Hepatocyte (in vitro differentiated cells): ENCODE data around the gene UPF2. TPM values are rescaled to one million over a fixed set of nuclear protein-coding genes. Genes with fewer than 3 reads are reported as not detected.
A peak's percentile ranks its signal among the peaks of the same experiment; 100 is the strongest.

Source experiments
- DNase-seq: peaks from one replicate; pipeline ENCODE4 v3.0.0-alpha.2; 2016; ENCODE audit warnings: low spot score
- H2AFZ ChIP-seq: fragments of 200-600 bp; sonication (generic); 2 replicates; pipeline ENCODE4 v1.6.0; 2016; ENCODE audit warnings: antibody characterized with exemption, mild to moderate bottlenecking
- H3K27ac ChIP-seq: fragments of 200-600 bp; sonication (generic); 2 replicates; pipeline ENCODE4 v1.5.1; 2016; ENCODE audit warnings: mild to moderate bottlenecking
- H3K27me3 ChIP-seq: fragments of 200-600 bp; sonication (generic); 2 replicates; pipeline ENCODE4 v1.6.1; 2016
- H3K36me3 ChIP-seq: fragments of 200-600 bp; sonication (generic); replicated peaks from 2 replicates; pipeline ENCODE4 v1.5.1; 2016; ENCODE audit warnings: low read depth; ENCODE audit not compliant: insufficient read depth
- H3K4me1 ChIP-seq: fragments of 200-600 bp; sonication (generic); 2 replicates; pipeline ENCODE4 v1.5.1; 2016; ENCODE audit warnings: mild to moderate bottlenecking, moderate library complexity; ENCODE audit not compliant: insufficient read depth
- H3K4me2 ChIP-seq: fragments of 200-600 bp; sonication (generic); 2 replicates; pipeline ENCODE4 v1.6.0; 2016
- H3K4me3 ChIP-seq: fragments of 200-600 bp; sonication (generic); 2 replicates; pipeline ENCODE4 v1.5.1; 2016; ENCODE audit warnings: mild to moderate bottlenecking
- H3K79me2 ChIP-seq: fragments of 200-600 bp; sonication (generic); 2 replicates; pipeline ENCODE4 v1.6.0; 2017; ENCODE audit warnings: mild to moderate bottlenecking
- H3K9me2 ChIP-seq: fragments of 200-600 bp; sonication (generic); replicated peaks from 2 replicates; pipeline ENCODE4 v1.6.0; 2017; ENCODE audit warnings: mild to moderate bottlenecking; ENCODE audit not compliant: insufficient read depth
- H3K9me3 ChIP-seq: fragments of 200-600 bp; sonication (generic); 2 replicates; pipeline ENCODE4 v1.5.1; 2016; ENCODE audit warnings: low read depth, mild to moderate bottlenecking
- H4K20me1 ChIP-seq: fragments of 200-600 bp; sonication (generic); 2 replicates; pipeline ENCODE4 v1.6.0; 2016; ENCODE audit warnings: mild to moderate bottlenecking; ENCODE audit not compliant: insufficient read depth, poor library complexity, severe bottlenecking
- EZH2 ChIP-seq: fragments of 200-600 bp; sonication (generic); IDR thresholded peaks from 2 replicates; pipeline ENCODE4 v1.6.1; 2016; ENCODE audit warnings: antibody characterized with exemption, mild to moderate bottlenecking, borderline replicate concordance
- EZH2phosphoT487 ChIP-seq: fragments of 200-600 bp; sonication (generic); IDR thresholded peaks from one replicate; pipeline ENCODE4 v1.6.1; 2018; ENCODE audit warnings: antibody characterized with exemption, mild to moderate bottlenecking, low read depth, moderate library complexity; ENCODE audit not compliant: unreplicated experiment, severe bottlenecking
- WGBS: methylation state at CpG from one replicate; pipeline ENCODE4 v1.1.6; 2016; ENCODE audit warnings: low lambda C conversion rate; ENCODE audit errors: missing lambda C conversion rate; 5-methylcytosine and 5-hydroxymethylcytosine counted together
- polyA plus RNA-seq: library from polyadenylated mRNA; unstranded; fragments of >200 nt; fragmentation: Nextera tagmentation; extraction: Ambion mirVana; gene quantifications from 2 replicates; pipeline ENCODE4 v1.2.1, GENCODE V29; 2016
- total RNA-seq: library from RNA; depleted of rRNA; stranded (reverse); fragments of >200 nt; gene quantifications from 2 replicates; pipeline ENCODE4 v1.2.3, GENCODE V29; 2014
- TF ChIP-seq, protein P1 (sequence below): fragments of 200-600 bp; sonication (generic); IDR thresholded peaks from 2 replicates; pipeline ENCODE4 v1.5.1; 2016; ENCODE audit warnings: antibody characterized with exemption, mild to moderate bottlenecking; ENCODE audit not compliant: poor library complexity

UPF2 gene
- total and polyA plus RNA-seq, 2 experiments from 2014 or later: 12.3 to 14.5 TPM

- no peaks in the 10 kb centered on the region for H3K9me3 ChIP-seq
- H3K36me3 ChIP-seq: no peaks in the 10 kb centered on the region
- H3K79me2 ChIP-seq: peaks cover 70% of the 10 kb centered on the region
- H3K4me2 ChIP-seq: no peak overlapping the region
- no peaks in the 10 kb centered on the region for H4K20me1 ChIP-seq
- H2AFZ ChIP-seq: no peak overlapping the region
- no peaks in the 10 kb centered on the region for H3K9me2 ChIP-seq
- no peak for DNase-seq
- H3K4me1 ChIP-seq: no peaks in the 10 kb centered on the region
- no peak overlapping the region for H3K27ac ChIP-seq
- H3K27me3 ChIP-seq: no peaks in the 10 kb centered on the region
- WGBS: 82% methylated on average over 1 of the region's 1 CpG
- TF ChIP-seq EZH2phosphoT487: no peak
- TF ChIP-seq, protein P1, sequence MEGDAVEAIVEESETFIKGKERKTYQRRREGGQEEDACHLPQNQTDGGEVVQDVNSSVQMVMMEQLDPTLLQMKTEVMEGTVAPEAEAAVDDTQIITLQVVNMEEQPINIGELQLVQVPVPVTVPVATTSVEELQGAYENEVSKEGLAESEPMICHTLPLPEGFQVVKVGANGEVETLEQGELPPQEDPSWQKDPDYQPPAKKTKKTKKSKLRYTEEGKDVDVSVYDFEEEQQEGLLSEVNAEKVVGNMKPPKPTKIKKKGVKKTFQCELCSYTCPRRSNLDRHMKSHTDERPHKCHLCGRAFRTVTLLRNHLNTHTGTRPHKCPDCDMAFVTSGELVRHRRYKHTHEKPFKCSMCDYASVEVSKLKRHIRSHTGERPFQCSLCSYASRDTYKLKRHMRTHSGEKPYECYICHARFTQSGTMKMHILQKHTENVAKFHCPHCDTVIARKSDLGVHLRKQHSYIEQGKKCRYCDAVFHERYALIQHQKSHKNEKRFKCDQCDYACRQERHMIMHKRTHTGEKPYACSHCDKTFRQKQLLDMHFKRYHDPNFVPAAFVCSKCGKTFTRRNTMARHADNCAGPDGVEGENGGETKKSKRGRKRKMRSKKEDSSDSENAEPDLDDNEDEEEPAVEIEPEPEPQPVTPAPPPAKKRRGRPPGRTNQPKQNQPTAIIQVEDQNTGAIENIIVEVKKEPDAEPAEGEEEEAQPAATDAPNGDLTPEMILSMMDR: no peak
- TF ChIP-seq EZH2: no peak
- H3K4me3 ChIP-seq: no peak overlapping the region
Observed at GRCh38 chr10:12022580-12023257, 19.9 kb downstream of the UPF2 start.

GRCh38 chr10:12020574-12020973 lies 22.0 kb downstream of the UPF2 start:
- Histone ChIP-seq H2AFZ (no peak overlapping the region), H3K79me2 (peaks cover 60% of the 10 kb centered on the region), H3K4me3 (no peak overlapping the region), H4K20me1 (no peaks in the 10 kb centered on the region), H3K9me3 (no peaks in the 10 kb centered on the region), H3K4me2 (no peak overlapping the region), H3K9me2 (no peaks in the 10 kb centered on the region), H3K36me3 (no peaks in the 10 kb centered on the region), H3K27ac (no peak overlapping the region), H3K27me3 (no peaks in the 10 kb centered on the region), H3K4me1 (no peaks in the 10 kb centered on the region)
- TF ChIP-seq, protein P1: no peak
- WGBS: 97% methylated on average over 2 of the region's 2 CpGs
- no peak for DNase-seq

DNA sequence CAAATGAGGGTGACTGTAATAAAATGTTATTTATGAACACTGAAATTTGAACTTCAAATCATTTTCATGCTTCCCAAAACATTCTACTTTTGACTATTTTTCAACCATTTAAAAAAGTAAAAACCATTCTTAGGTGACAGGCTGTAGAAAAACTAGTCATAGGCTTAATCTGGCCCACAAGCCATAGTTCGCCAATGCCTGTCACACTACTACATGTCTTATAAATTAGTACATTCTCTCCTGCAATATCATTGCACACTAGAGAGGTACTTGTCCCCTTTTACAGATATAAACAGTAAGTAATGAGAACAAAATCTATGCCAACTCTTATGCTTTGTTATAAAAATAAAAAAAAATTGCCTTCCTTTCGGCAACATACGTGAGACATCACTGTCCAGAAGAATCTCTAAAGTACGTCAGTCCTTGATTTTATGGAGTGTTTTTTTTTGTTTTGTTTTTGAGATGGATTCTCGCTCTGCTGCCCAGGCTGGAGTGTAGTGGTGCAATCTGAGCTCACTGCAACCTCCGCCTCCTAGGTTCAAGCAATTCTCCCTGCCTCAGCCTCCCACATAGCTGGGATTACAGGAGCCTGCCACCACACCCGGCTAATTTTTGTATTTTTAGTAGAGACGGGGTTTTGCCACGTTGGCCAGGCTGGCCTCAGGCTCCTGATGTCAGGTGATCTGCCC lies 23.2 kb downstream of the UPF2 start:
- peak overlapping the region; percentile 21 for H3K27ac ChIP-seq
- H3K79me2 ChIP-seq: peaks cover 61% of the 10 kb centered on the region
- no peak for DNase-seq
- no peaks in the 10 kb centered on the region for H4K20me1 ChIP-seq
- H3K4me2 ChIP-seq: no peak overlapping the region
- no peaks in the 10 kb centered on the region for H3K4me1 ChIP-seq
- WGBS: 86% methylated on average over 9 of the region's 9 CpGs
- no peaks in the 10 kb centered on the region for H3K27me3 ChIP-seq
- no peaks in the 10 kb centered on the region for H3K36me3 ChIP-seq
- H3K9me2 ChIP-seq: no peaks in the 10 kb centered on the region
- H3K4me3 ChIP-seq: no peak overlapping the region
- no peak for TF ChIP-seq EZH2phosphoT487
- no peaks in the 10 kb centered on the region for H3K9me3 ChIP-seq
- no peak overlapping the region for H2AFZ ChIP-seq

- Histone ChIP-seq H3K79me2 (peaks cover 60% of the 10 kb centered on the region), H3K4me2 (no peak overlapping the region)
- 98% methylated on average over 6 of the region's 6 CpGs for WGBS
Observed at GRCh38 chr10:12018438-12019282, 23.9 kb downstream of the UPF2 start.

More at GRCh38 chr10:12018438-12019282, 23.9 kb downstream of the UPF2 start:
- H3K4me3 ChIP-seq: no peak overlapping the region
- DNase-seq: no peak
- H3K27me3 ChIP-seq: no peaks in the 10 kb centered on the region
- no peaks in the 10 kb centered on the region for H3K36me3 ChIP-seq
- H3K27ac ChIP-seq: peak overlapping the region; percentile 21
- H3K4me1 ChIP-seq: no peaks in the 10 kb centered on the region
- H4K20me1 ChIP-seq: no peaks in the 10 kb centered on the region
- TF ChIP-seq, protein P1: no peak
- TF ChIP-seq EZH2: no peak
- TF ChIP-seq EZH2phosphoT487: no peak
- H3K9me2 ChIP-seq: no peaks in the 10 kb centered on the region
- no peak overlapping the region for H2AFZ ChIP-seq
- H3K9me3 ChIP-seq: no peaks in the 10 kb centered on the region
